SKM-1 treated with dmso at 0.1 percent for 144 hours (cell line): Measurements from ENCODE around the gene ENKUR.
"Not testable (repeated sequence)": the region's sequence is repeated elsewhere in the genome, so short reads cannot be mapped to it uniquely, and the experiment has no call there.

ENCODE experiments used
- DNase-seq: peaks from one replicate; lab custom pipeline; 2025; ENCODE audit not compliant: unreplicated experiment; lab: John Stamatoyannopoulos, UW

ENKUR gene

DNA sequence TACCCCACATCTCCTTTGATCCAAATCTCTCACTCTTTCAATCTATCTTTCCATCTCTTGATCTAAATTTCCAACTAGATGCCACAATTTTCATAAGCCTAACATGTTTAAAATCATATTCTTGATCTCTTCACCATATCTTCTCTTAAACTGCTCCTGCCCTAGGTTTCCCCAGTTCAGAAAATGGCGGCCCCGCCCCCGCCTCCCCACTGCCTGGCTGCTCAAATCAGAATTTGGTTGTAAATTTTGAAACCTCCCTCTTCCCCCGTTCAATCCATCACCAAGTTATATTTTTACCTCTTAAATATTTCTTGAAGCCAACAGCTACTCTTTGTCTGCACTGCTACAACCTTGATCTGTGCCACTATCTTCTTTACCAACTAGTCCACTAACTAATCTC is 36.3 kb downstream of the ENKUR start:
- no peak for DNase-seq

DNA sequence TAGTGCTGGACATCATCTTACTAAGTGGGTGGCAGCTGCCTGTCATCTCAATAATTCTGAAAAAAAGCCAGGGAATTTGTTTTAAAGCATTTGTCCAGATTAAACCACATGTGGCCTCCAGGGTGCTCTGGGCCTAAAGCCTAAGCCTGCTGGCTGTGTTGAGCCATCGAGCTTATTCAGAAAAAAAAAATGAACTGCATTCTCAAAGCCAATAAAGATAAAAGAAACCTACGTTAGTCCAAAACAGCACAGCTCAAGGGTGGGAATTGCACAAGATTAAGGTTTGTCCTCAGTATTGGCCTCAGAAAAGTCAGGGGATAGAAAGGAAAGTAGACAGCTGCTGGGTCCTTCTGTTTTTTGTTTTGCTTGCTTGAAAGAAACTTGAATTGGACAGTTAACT is 41.0 kb downstream of the ENKUR start:
- no peak for DNase-seq

DNA sequence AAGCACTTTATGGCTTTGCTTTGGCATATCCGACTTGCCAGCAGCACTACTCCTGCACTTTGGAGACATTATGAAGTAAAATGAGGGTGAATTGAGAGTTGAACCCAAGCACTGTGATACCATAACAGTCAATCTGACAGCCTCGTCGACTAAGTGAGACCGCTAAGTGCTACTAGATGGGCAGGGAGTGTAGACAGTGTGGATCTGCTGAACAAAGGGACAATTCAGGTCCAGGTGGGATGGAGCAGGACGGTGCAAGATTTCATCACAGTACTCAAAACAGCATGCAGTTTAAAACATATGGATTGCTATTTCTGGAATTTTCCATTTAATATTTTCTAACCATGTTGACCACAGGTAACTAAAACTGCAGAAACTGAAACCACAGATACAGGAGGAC is 42.8 kb downstream of the ENKUR start:
- no peak for DNase-seq

DNA sequence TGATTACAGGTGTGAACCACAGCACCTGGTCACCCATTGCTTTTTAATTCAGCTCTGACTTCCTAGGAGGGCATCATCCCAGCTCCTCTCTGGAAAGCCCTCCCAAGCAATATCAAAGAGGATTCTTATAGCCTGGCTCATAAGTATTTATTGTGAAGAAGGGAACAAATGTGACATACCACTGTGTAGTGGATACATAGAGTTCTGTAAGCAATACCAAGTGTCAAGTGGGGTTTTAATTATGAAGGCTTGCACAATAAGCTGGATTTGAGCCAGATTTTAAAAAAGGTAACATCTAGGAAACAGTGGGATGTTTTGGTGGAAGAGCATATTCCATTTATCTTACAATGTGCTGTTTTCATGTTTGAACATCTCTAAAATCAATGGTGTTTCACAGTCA is 44.6 kb downstream of the ENKUR start:
- DNase-seq, result no peak

DNA sequence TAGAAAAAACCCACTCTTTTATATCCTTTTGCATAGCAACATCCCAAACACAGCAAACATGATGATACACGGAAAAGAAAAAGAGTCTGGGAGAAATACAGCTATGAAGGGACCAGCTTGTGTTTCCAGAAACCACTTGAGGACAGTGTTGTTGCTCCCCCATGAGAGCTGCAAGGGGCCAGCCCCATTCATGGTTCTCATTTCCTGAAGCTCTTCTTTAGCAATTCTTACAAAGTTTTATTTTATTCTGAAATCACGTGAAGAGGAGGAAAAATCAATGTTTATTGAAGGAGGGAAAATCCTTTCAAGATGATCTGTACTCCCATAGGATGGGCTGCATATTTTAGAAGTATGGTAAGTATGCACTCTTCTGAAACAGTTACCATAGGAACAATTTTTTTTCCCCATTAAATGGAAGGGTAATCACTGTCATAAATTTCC is 46.1 kb downstream of the ENKUR start:
- no peak for DNase-seq

DNA sequence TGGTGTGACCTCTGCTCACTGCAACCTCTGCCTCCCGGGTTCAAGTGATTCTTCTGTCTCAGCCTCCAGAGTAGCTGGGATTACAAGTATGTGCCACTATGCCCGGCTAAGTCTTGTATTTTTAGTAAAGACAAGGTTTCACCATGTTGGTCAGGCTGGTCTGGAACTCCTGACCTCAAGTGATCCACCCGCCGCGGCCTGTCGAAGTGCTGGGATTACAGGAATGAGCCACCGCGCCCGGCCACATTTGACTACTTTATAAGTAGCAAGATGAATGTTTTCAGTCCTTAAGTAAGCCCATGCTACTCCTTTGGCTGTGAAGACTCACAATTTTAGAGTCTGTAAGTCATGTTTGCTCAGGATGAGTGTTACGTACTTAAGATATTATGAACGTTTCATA is 47.0 kb downstream of the ENKUR start:
- DNase-seq, result not testable (repeated sequence)

DNA sequence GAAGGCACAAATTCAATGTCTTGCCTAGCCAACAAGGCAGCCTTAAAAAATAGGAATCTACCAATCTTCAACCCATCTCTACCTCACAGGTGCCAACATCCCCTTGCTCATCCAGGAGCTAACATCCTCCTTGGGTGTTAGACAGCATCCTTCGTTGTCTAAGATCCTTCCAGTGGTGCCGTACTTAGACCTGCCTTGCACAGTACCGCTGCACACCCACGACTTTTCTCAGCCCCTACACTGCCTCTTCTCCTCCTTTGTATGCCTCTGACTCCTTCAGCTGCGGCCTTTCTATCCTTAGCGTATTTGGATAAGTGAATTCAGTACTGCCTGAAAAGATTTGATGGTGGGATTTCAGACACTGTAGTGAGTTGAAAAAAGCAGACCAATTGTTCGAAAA is 47.6 kb downstream of the ENKUR start:
- no peak for DNase-seq

DNA sequence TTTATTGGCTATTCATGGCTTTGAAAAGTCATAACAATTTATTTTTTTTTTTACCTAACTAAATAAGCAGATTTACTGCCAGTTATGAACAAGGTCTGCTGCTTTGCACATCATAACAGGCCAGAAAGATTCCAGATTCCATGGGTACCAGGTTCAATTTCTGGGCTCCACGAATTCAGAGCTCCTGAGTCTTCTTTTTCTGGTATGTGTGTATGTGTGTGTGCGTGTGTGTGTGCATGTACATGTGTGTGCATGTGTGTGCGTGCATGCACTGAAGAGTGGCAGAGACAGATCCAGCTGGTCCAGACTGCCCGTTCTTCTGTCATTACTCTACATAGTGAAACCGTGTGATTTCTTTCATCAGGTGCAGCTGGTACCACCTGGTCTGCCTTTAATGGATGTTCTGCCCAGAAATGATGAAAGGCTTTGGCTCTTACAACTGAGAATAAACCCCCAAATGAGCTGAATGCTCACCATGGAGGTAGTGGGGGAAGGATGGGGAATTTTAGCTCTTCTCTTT is 48.9 kb downstream of the ENKUR start:
- DNase-seq, result no peak

DNA sequence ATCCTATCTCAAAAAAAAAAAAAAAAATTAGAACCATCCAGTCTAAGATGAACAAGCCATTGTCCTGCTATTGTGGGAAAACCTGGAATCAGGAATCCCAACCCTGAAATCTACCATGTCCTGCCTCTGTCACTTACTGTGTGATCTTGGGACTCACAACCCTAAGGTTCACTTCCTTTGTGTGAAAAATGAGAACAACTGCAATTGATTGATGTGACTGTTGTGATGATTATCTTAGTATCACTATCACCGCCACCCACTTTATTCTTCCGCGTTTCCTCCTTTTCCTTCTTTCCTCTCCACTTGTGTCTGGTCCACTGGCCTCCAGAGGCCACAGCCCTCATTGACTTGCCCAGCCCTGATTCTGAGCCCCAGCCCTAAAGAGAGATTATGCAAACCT is 50.9 kb downstream of the ENKUR start:
- no peak for DNase-seq

DNA sequence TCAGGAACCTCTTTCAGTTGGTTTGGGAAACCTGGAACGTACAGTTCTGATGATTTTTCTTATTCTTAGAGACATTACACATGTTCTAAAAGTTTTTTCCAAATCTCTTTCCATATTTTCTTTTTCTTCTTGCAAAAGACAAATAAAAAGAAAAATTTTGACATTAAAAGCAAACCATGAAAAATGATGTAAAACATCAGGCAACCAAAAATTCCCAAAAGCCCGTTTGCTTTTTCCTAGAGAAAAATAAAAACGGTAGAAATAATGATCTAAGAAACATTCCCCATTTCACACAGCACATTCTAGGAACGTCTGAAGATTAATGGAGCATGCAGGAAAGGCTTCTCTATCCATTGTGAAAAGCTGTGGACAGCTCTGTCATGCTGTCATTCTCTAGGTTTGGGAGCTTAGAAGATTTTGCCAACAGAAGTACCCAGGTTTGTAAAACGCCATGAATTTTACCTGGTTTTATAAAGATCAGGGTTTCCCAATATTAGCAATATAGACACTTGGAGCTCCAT is 52.4 kb downstream of the ENKUR start:
- no peak for DNase-seq

DNA sequence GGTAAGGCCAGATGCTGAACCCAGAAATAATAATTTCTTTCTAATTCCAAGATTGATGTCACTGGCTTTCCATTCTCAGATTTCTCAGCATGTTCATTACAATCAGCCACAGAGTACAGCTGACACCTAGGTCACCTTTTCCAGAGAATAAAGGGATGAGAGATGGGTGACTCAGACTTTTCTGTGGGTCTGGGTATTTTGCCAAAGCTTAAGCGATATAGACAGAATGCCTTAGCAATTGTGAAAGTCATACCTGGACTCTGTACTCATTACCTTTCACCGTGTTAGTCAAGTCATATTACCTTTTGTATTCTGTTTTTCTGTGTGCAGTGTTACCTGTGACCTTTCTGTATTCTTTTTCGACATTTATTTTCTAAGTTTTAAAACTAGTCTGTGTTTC is 53.0 kb downstream of the ENKUR start:
- no peak for DNase-seq

DNA sequence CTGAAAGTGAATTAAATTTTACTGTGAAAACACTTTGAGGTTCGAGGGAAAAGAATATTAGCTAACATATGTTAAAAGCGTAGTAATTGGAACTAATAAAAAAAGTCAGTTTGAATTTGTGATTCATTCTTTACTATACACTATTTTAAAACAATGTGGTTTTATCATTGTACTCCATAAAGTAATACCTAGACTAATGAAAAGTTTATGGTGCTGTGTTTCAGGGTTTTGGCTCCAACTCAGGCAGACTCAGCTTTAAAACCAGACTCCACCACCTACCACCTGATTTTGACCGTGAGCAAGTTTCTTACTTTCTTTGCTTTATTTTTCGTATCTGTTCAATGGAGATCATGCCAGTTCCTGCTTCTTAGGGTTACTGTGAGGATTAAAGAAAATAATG is 54.4 kb downstream of the ENKUR start:
- DNase-seq, result no peak

DNA sequence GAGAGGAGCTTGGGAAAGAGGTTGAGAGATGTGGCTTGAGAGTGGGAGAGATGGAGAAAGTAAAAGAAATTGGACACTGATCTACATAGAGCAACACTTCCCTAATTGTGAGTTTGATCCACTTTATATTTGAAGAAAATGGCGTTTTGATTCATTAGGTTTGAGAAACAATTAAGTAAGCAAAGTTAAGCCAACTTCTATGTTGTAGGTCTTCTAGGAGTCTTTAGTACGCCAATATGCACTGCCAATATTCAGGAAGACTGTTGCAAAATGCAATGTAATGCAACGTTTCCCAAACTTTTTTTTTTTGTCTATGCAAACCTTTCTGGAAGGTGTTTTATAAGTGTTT is 56.6 kb downstream of the ENKUR start:
- no peak for DNase-seq

DNA sequence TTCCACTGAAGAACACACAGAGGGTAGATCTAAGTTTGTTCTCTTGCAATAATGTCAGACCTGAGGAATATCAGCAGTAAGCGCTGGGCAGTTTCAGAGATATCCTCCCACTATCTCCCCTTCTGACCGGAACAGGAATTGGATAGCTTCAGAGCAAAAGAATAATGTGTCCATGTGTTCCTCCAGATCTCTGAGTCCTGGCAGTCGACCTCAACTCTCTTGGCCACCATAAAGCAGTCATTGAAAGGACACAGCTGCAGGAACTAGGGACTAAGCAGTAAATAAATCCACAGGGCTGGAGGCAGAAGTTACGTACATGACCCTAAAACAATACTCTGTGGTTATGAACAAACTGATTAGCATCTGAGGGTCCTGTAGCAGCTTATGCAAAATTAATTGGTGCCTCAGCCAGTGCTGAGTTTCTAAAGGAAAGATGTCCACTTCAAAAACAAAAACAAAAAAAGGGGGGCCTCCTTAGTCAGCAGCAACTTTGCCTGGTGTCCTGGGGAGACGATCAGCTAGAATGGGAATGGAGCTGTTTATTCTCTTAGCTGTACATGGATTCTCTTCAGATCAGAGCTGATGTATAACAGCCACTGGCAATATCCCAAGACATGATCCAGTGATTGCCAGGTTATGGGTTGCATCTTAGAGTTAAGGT is 57.1 kb downstream of the ENKUR start:
- no peak for DNase-seq

DNA sequence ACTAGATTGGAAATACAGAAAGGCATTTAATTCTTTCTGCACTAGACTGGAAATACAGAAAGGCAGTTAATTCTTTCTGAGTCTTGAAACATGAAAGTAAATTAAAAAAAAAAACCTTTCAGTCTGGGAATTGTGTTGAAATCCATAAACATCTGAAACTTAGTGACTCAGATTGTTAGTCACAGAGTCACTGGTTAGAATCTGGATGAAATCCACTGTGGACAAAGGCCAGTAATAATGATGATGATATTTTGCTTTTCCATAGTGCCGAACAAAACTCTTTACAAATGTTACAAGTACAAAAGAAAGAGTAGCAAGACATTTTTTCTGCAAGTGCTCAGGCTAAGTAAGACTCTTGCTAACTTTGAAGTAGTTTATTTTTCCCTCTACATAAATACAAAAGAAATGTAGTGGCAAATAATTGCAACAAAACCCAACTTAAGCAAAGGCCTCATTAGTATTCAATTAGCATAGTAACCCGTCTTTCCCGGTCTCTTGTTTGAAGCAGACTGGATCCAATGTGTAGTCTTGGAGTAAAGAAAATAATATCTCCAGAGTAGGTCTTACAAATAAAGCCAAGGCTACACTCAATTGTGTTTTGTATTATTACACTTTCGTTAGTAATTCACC is 57.8 kb downstream of the ENKUR start:
- no peak for DNase-seq

DNA sequence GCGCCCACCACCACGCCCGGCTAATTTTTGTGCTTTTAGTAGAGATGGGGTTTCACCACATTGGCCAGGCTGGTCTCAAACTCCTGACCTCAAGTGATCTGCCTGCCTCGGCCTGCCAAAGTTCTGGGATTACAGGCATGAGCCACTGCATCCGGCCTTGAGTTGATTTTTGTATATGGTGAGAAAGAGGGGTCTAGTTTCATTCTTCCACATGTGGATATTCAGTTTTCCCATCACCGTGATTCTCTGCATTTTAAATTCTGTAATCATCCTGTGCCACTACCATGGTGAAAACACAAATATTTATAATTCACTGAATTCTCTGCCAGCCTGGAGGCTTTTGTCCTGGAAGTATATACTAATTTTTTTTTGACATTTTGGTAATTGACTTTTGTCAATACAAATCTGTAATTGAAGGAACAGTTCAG is 58.3 kb downstream of the ENKUR start:
- DNase-seq, result not testable (repeated sequence)

DNA sequence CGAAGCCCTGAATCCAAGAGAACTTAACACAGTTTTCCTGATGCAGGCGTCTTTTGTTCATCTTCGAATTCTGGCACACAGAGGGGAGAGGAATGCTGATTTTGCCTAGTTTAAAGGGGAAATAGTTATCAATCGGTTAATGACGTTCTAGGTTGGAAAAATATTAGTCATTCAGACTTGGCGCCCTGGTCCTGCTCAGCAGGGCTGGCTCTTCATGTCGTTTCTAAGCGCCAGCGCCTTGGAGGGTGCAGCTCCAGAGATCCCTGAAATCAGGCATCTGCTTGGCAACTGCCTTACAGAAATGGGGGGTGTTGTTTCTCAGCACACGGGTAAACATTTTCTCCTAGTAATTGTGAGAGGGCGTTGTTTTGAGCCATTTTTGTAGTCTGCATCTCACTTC is 62.3 kb downstream of the ENKUR start:
- DNase-seq, result no peak

DNA sequence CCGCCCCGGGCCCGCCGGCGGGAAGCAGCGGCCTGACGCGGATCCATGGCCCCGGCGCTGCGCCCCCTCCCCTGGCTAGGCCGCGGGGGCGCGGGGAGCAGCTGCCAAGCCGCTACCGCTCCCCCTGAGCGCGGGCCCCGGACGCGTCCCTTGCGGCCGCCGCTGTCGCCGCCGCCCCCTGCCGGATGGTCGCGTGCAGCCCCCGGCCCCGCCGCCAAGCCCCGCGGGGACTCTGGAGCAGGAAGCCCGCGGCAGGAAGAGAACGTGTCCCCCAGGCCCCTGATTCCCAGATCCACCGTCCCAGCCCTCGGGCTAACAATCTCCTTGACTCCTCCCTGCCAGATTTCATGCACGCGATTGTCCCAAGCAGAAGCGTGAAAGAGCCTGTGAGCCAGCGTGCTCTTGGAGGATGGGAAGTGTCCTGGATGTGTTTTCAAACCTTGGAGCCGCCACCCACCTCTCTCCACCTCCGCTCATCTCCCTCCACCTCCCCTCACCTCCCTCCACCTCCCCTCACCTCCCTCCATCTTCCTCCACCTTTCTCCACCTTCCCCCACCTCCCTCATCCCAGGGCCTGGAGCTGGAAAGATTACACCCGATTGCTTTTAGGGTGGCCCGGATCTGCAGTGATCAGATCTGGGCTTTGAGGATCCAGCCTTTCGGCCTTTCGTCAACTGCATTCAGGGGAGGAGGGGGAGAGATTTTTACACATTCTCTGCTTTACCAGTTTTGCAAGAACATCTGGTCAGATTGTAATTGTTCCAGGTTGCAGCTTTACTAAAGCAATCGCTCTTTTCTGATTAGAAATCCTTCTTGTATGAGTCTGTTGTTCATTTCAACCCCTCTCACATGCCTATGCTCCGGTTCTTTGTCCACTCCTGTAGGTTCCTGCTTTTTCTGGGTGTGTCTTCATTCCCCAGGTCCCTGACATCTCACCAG is 63.0 kb downstream of the ENKUR start:
- DNase-seq, result no peak

DNA sequence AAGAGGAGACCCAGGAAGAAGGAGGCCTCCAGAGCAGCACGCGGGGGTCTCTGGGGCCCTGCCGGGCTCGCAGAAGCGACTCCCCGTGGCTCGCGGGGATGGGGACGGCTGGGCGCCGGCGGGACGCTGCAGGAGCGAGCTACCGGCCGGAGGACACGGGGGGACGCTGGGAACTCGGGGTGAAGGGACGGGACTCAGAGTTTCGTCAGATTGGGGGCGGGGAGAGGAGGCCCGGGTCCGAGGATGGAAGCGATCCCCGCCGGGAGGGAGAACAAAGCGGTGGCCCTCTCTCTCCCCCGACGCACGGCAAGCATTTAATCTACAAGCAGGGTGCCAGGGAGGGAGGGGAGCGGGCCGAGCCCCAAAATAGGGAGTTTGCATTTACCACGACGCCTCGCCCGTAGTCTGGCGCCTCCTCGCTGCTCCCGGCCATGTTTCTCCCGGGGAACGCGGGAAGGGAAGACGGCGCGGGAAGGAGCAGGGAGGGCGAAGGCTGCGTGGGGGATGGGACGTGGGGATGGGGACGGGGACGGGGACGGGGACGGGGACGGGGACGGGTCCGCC is 63.7 kb downstream of the ENKUR start, which contains the start of gene PRTFDC1:
Gene PRTFDC1, minus strand, starts transcription at position 464 of the 564 bp plus-strand sequence. Its CDS starts 31 bp downstream, at position 433.
- DNase-seq, result no peak

DNA sequence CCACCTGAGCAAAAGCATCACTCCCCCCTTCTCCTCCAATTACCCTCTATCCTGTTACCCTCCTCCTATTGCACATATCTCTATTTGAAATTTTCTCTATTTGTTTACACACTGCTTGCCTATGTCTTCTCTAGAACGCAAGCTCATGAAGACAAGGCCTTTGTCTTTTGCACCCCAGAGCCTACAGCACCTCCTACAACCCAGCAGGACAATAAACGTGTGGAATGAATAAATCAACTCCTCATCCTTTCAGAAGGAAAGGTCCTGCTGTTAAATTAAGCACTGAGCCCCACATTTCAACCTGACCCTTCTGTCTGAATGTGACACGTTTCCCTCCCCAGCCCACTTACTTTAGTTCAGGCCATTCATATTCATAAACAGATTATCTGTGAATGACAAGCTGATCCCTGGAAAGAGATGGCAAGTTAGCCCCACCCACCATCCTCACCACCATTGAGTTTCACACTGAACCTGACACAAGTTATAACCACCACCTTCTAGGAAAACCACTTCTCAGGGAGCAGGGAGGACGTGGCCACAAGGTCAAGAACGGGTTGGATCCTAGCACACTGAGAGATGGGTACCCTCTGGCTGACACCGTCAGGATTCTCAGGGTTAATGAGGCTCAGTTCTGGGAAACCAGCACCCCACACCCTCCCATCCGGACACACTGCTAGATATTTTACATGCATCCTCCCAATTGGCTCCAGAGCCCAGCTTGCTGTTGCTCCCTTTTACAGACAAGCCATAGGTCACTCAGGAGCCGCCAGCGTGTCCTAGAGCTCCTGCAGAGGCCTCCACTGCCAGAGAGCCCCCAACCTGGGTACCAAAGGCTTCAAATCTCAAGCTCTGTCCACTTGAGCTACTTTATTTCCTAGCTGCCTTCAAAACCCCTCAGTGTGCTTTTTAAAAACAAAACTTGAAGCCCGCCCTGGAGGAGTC is 64.5 kb downstream of the ENKUR start:
- DNase-seq, result no peak
